ENCODE data around the gene ARL14EPL.

DNA sequence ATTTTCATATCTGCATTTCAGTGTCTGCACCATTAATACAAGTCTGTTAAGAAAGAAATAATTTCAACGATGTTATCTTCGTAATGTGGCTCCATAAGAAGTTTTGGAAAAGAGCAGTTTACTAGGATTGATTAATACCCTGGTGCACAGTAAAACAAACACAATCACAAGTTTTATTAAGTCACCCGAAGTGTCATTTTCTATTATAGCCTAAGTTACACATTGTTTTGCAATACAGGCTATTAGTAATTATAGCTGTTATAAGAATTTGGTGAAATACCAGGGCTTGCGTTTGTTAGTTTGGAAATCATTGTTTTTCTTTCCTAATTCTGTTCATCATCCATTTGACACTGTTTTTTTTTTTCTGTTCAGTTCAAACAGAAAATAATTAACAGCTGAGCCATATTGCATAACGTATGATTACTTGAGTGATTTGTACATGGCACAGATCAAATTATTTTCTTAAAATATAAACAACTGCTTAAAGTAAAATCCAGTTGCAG lies 39.4 kb upstream of the ARL14EPL start:
- TF ChIP-seq, protein P1, sequence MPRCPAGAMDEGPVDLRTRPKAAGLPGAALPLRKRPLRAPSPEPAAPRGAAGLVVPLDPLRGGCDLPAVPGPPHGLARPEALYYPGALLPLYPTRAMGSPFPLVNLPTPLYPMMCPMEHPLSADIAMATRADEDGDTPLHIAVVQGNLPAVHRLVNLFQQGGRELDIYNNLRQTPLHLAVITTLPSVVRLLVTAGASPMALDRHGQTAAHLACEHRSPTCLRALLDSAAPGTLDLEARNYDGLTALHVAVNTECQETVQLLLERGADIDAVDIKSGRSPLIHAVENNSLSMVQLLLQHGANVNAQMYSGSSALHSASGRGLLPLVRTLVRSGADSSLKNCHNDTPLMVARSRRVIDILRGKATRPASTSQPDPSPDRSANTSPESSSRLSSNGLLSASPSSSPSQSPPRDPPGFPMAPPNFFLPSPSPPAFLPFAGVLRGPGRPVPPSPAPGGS (IDR thresholded peaks at IDR 0.05): no peak
- TF ChIP-seq, protein P2, sequence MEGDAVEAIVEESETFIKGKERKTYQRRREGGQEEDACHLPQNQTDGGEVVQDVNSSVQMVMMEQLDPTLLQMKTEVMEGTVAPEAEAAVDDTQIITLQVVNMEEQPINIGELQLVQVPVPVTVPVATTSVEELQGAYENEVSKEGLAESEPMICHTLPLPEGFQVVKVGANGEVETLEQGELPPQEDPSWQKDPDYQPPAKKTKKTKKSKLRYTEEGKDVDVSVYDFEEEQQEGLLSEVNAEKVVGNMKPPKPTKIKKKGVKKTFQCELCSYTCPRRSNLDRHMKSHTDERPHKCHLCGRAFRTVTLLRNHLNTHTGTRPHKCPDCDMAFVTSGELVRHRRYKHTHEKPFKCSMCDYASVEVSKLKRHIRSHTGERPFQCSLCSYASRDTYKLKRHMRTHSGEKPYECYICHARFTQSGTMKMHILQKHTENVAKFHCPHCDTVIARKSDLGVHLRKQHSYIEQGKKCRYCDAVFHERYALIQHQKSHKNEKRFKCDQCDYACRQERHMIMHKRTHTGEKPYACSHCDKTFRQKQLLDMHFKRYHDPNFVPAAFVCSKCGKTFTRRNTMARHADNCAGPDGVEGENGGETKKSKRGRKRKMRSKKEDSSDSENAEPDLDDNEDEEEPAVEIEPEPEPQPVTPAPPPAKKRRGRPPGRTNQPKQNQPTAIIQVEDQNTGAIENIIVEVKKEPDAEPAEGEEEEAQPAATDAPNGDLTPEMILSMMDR (IDR thresholded peaks at IDR 0.05): no peak
- TF ChIP-seq ESRRA (IDR thresholded peaks at IDR 0.05; ENCODE audit: borderline replicate concordance, low read length) (no peak), RFX5 (IDR thresholded peaks at IDR 0.05) (no peak), PHF8 (IDR thresholded peaks at IDR 0.05; ENCODE audit: borderline replicate concordance, low read depth) (no peak), POLR2A (IDR thresholded peaks at IDR 0.05; ENCODE audit: low read length) (no peak), ZC3H11A (IDR thresholded peaks at IDR 0.05) (no peak), RCOR1 (IDR thresholded peaks at IDR 0.05; ENCODE audit: low read depth, low read length) (no peak)
- TF ChIP-seq, protein P3, sequence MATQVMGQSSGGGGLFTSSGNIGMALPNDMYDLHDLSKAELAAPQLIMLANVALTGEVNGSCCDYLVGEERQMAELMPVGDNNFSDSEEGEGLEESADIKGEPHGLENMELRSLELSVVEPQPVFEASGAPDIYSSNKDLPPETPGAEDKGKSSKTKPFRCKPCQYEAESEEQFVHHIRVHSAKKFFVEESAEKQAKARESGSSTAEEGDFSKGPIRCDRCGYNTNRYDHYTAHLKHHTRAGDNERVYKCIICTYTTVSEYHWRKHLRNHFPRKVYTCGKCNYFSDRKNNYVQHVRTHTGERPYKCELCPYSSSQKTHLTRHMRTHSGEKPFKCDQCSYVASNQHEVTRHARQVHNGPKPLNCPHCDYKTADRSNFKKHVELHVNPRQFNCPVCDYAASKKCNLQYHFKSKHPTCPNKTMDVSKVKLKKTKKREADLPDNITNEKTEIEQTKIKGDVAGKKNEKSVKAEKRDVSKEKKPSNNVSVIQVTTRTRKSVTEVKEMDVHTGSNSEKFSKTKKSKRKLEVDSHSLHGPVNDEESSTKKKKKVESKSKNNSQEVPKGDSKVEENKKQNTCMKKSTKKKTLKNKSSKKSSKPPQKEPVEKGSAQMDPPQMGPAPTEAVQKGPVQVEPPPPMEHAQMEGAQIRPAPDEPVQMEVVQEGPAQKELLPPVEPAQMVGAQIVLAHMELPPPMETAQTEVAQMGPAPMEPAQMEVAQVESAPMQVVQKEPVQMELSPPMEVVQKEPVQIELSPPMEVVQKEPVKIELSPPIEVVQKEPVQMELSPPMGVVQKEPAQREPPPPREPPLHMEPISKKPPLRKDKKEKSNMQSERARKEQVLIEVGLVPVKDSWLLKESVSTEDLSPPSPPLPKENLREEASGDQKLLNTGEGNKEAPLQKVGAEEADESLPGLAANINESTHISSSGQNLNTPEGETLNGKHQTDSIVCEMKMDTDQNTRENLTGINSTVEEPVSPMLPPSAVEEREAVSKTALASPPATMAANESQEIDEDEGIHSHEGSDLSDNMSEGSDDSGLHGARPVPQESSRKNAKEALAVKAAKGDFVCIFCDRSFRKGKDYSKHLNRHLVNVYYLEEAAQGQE (IDR thresholded peaks at IDR 0.05): no peak

Measured in A549 (cell line).